Mesendoderm (in vitro differentiated cells): ENCODE measurements around the gene ZNF638.

Experiments used
- DNase-seq: peaks from one replicate; pipeline ENCODE4 v3.0.0; 2013
- H2AK5ac ChIP-seq: 2 replicates; pipeline ENCODE4 v1.6.1; 2013; ENCODE audit warnings: low read length, inconsistent platforms
- H2BK120ac ChIP-seq: 2 replicates; pipeline ENCODE4 v1.6.1; 2013; ENCODE audit warnings: low read depth, mild to moderate bottlenecking, low read length, moderate library complexity, mixed read lengths
- H2BK15ac ChIP-seq: replicated peaks from 2 replicates; pipeline ENCODE4 v1.6.1; 2013; ENCODE audit warnings: low read depth, mild to moderate bottlenecking, moderate library complexity
- H2BK5ac ChIP-seq: 2 replicates; pipeline ENCODE4 v1.6.1; 2013; ENCODE audit warnings: low read length, inconsistent platforms
- H3K18ac ChIP-seq: 2 replicates; pipeline ENCODE4 v1.6.1; 2013; ENCODE audit warnings: mild to moderate bottlenecking, low read length, mixed read lengths
- H3K23ac ChIP-seq: one replicate; pipeline ENCODE4 v1.6.1; 2013; ENCODE audit warnings: low read length
- H3K27ac ChIP-seq: 2 replicates; pipeline ENCODE4 v1.5.1; 2013; ENCODE audit warnings: low read depth, mild to moderate bottlenecking, inconsistent platforms, low read length, moderate library complexity
- H3K27me3 ChIP-seq: 2 replicates; pipeline ENCODE4 v1.6.1; 2013; ENCODE audit warnings: low read length, control low read depth, mild to moderate bottlenecking, inconsistent platforms; ENCODE audit not compliant: insufficient read depth, poor library complexity
- H3K36me3 ChIP-seq: 2 replicates; pipeline ENCODE4 v1.6.1; 2013; ENCODE audit warnings: low read length, inconsistent platforms; ENCODE audit not compliant: control insufficient read depth, insufficient read depth
- H3K4ac ChIP-seq: one replicate; pipeline ENCODE4 v1.6.1; 2013; ENCODE audit warnings: low read depth, mild to moderate bottlenecking, low read length, moderate library complexity
- H3K4me1 ChIP-seq: 2 replicates; pipeline ENCODE4 v1.6.1; 2013; ENCODE audit warnings: low read depth, low read length, inconsistent platforms; ENCODE audit not compliant: control insufficient read depth
- H3K4me2 ChIP-seq: 2 replicates; pipeline ENCODE4 v1.6.1; 2013; ENCODE audit warnings: low read length
- H3K4me3 ChIP-seq: 2 replicates; pipeline ENCODE4 v1.5.1; 2013; ENCODE audit warnings: mild to moderate bottlenecking, low read length
- H3K56ac ChIP-seq: one replicate; pipeline ENCODE4 v1.6.1; 2013; ENCODE audit warnings: low read length
- H3K79me1 ChIP-seq: 2 replicates; pipeline ENCODE4 v1.6.1; 2013; ENCODE audit warnings: low read length, inconsistent platforms
- H3K79me2 ChIP-seq: 2 replicates; pipeline ENCODE4 v1.6.1; 2013; ENCODE audit warnings: mild to moderate bottlenecking, low read length; ENCODE audit not compliant: control insufficient read depth, insufficient read depth
- H3K9ac ChIP-seq: 2 replicates; pipeline ENCODE4 v1.6.1; 2013; ENCODE audit warnings: low read length, inconsistent platforms
- H4K5ac ChIP-seq: one replicate; pipeline ENCODE4 v1.6.1; 2013; ENCODE audit warnings: low read length
- H4K8ac ChIP-seq: one replicate; pipeline ENCODE4 v1.6.1; 2013; ENCODE audit warnings: low read depth, mild to moderate bottlenecking, control low read depth, low read length, moderate library complexity
- WGBS: extraction: QIAGEN DNeasy Blood & Tissue Kit; methylation state at CpG from one replicate; pipeline ENCODE4 v1.1.7; 2013; ENCODE audit warnings: low lambda C conversion rate, missing lambda C conversion rate; ENCODE audit not compliant: insufficient coverage; ENCODE audit errors: extremely low coverage; 5-methylcytosine and 5-hydroxymethylcytosine counted together

The ZNF638 gene

GRCh38 chr2:71458413-71459083 is 127.0 kb downstream of the ZNF638 start:
- Histone ChIP-seq H3K56ac (no peak overlapping the region), H3K36me3 (no peaks in the 10 kb centered on the region), H3K4ac (no peak overlapping the region), H3K27me3 (no peaks in the 10 kb centered on the region), H3K23ac (no peak overlapping the region), H3K79me2 (no peaks in the 10 kb centered on the region), H3K4me3 (no peak overlapping the region), H3K27ac (no peak overlapping the region), H3K18ac (no peak overlapping the region), H4K8ac (no peak overlapping the region), H2BK15ac (no peak overlapping the region), H3K79me1 (no peaks in the 10 kb centered on the region), H3K9ac (no peak overlapping the region), H4K5ac (no peak overlapping the region), H2BK5ac (no peak overlapping the region), H2AK5ac (no peak overlapping the region), H2BK120ac (no peak overlapping the region), H3K4me2 (no peak overlapping the region), H3K4me1 (peaks cover 25% of the 10 kb centered on the region)
- DNase-seq = no peak
- WGBS = no CpG with 5 or more reads among the region's 7 CpGs

GRCh38 chr2:71459084-71459431 is 127.5 kb downstream of the ZNF638 start:
- Histone ChIP-seq H2BK5ac (no peak overlapping the region), H3K4me2 (no peak overlapping the region), H3K4me1 (peaks cover 25% of the 10 kb centered on the region), H3K36me3 (no peaks in the 10 kb centered on the region), H3K4me3 (no peak overlapping the region), H3K23ac (no peak overlapping the region), H3K9ac (no peak overlapping the region), H4K5ac (no peak overlapping the region), H2BK120ac (no peak overlapping the region), H3K18ac (no peak overlapping the region), H3K79me2 (no peaks in the 10 kb centered on the region), H4K8ac (no peak overlapping the region), H3K27me3 (no peaks in the 10 kb centered on the region), H2AK5ac (no peak overlapping the region), H3K4ac (no peak overlapping the region), H3K56ac (no peak overlapping the region), H3K27ac (no peak overlapping the region), H3K79me1 (no peaks in the 10 kb centered on the region), H2BK15ac (no peak overlapping the region)
- no peak for DNase-seq
- WGBS = no CpG with 5 or more reads among the region's 2 CpGs

- H4K5ac ChIP-seq = no peak overlapping the region
- H3K4me3 ChIP-seq = no peak overlapping the region
- no peaks in the 10 kb centered on the region for H3K79me2 ChIP-seq
- H2BK15ac ChIP-seq = no peak overlapping the region
- WGBS = no CpG with 5 or more reads among the region's 6 CpGs
- no peak overlapping the region for H2AK5ac ChIP-seq
- H3K27me3 ChIP-seq = peaks cover 5% of the 10 kb centered on the region
- no peaks in the 10 kb centered on the region for H3K79me1 ChIP-seq
- no peak overlapping the region for H3K4ac ChIP-seq
- no peak overlapping the region for H3K23ac ChIP-seq
- no peak for DNase-seq
- H3K27ac ChIP-seq = no peak overlapping the region
- no peak overlapping the region for H3K9ac ChIP-seq
- H3K36me3 ChIP-seq = no peaks in the 10 kb centered on the region
- no peak overlapping the region for H2BK5ac ChIP-seq
- no peak overlapping the region for H3K4me2 ChIP-seq
- no peak overlapping the region for H3K18ac ChIP-seq
- H4K8ac ChIP-seq = no peak overlapping the region
- H2BK120ac ChIP-seq = no peak overlapping the region
- H3K4me1 ChIP-seq = peaks cover 20% of the 10 kb centered on the region
- H3K56ac ChIP-seq = no peak overlapping the region
Measured at GRCh38 chr2:71460056-71460455, 128.5 kb downstream of the ZNF638 start.

GRCh38 chr2:71460595-71461303 is 129.2 kb downstream of the ZNF638 start:
- Histone ChIP-seq H2BK5ac (no peak overlapping the region), H3K18ac (no peak overlapping the region), H3K4me3 (no peak overlapping the region), H2BK120ac (no peak overlapping the region), H3K56ac (no peak overlapping the region), H4K8ac (no peak overlapping the region), H3K4me1 (peaks cover 15% of the 10 kb centered on the region), H3K4ac (no peak overlapping the region), H3K27me3 (peaks cover 11% of the 10 kb centered on the region), H2AK5ac (no peak overlapping the region), H3K79me1 (no peaks in the 10 kb centered on the region), H3K27ac (no peak overlapping the region), H3K23ac (no peak overlapping the region), H3K4me2 (peak overlapping the region; percentile 8), H3K79me2 (no peaks in the 10 kb centered on the region), H3K36me3 (no peaks in the 10 kb centered on the region), H4K5ac (no peak overlapping the region), H2BK15ac (no peak overlapping the region), H3K9ac (no peak overlapping the region)
- DNase-seq = peak; percentile 55
- WGBS = no CpG with 5 or more reads among the region's 9 CpGs

- Histone ChIP-seq H4K8ac (no peak overlapping the region), H3K79me2 (no peaks in the 10 kb centered on the region), H3K4ac (no peak overlapping the region), H2BK120ac (no peak overlapping the region), H3K4me1 (peaks cover 11% of the 10 kb centered on the region), H3K4me3 (no peak overlapping the region), H3K9ac (no peak overlapping the region), H3K27ac (no peak overlapping the region), H3K36me3 (no peaks in the 10 kb centered on the region), H2AK5ac (no peak overlapping the region), H3K18ac (no peak overlapping the region), H3K56ac (no peak overlapping the region), H2BK5ac (no peak overlapping the region), H3K27me3 (peaks cover 17% of the 10 kb centered on the region), H3K79me1 (no peaks in the 10 kb centered on the region), H2BK15ac (no peak overlapping the region), H3K4me2 (no peak overlapping the region), H3K23ac (no peak overlapping the region), H4K5ac (no peak overlapping the region)
- DNase-seq = no peak
- WGBS = no CpG with 5 or more reads among the region's 5 CpGs
Measured at GRCh38 chr2:71461304-71461671, 129.7 kb downstream of the ZNF638 start.
